Activated naive CD4-positive, alpha-beta T cell (primary cell): ENCODE data around the gene MPV17L2.
"Not testable (repeated sequence)": the region's sequence is repeated elsewhere in the genome, so short reads cannot be mapped to it uniquely, and the experiment has no call there.

Experiments
- DNase-seq, 4 experiments: peaks; one replicate each; lab custom pipeline; 2025; lab: John Stamatoyannopoulos, UW

Gene MPV17L2

GRCh38 chr19:18191640-18192062 is 1.4 kb upstream of the MPV17L2 start:
- no peak for DNase-seq

GRCh38 chr19:18193388-18194180 is 566 bp downstream of the MPV17L2 start:
- no peak for DNase-seq

GRCh38 chr19:18194181-18194530 is 1.1 kb downstream of the MPV17L2 start:
- no peak for DNase-seq

- DNase-seq: peak in 1 of 4 experiments; percentile 30
Observed at GRCh38 chr19:18194554-18195238, 1.7 kb downstream of the MPV17L2 start.

GRCh38 chr19:18196511-18196845 is 3.5 kb downstream of the MPV17L2 start:
- no peak for DNase-seq

- no peak for DNase-seq
Observed at GRCh38 chr19:18197306-18197705, 4.3 kb downstream of the MPV17L2 start.

GRCh38 chr19:18197941-18198340 is 4.9 kb downstream of the MPV17L2 start:
- no peak for DNase-seq

- no peak for DNase-seq
Observed at GRCh38 chr19:18198374-18198773, 5.4 kb downstream of the MPV17L2 start.

- no peak for DNase-seq
Observed at GRCh38 chr19:18202397-18202777, 9.4 kb downstream of the MPV17L2 start.

GRCh38 chr19:18202778-18203407 is 9.9 kb downstream of the MPV17L2 start:
- DNase-seq: no peak

- peak in 1 of 4 experiments; percentile 60 for DNase-seq
Observed at GRCh38 chr19:18203408-18203862, 10.4 kb downstream of the MPV17L2 start.

GRCh38 chr19:18203863-18204393 is 10.9 kb downstream of the MPV17L2 start, which contains the start of gene RAB3A:
TSS of gene RAB3A (minus strand) at chr19:18204042. CDS start at chr19:18202740, 1,302 bp downstream.
- peak; percentile 91 to 99 (median 98) for DNase-seq

- DNase-seq: peak in 2 of 4 experiments; percentile 41 to 56
Observed at GRCh38 chr19:18204394-18205199, 11.6 kb downstream of the MPV17L2 start.

GRCh38 chr19:18205200-18205892 is 12.3 kb downstream of the MPV17L2 start:
- peak in 3 of 4 experiments; percentile 11 to 49 (median 28) for DNase-seq

- no peak for DNase-seq
Observed at GRCh38 chr19:18206018-18206417, 13.0 kb downstream of the MPV17L2 start.

GRCh38 chr19:18208098-18208951 is 15.3 kb downstream of the MPV17L2 start:
- DNase-seq: peak; percentile 17 to 56 (median 28)

- not testable (repeated sequence) for DNase-seq
Observed at GRCh38 chr19:18209912-18210311, 16.9 kb downstream of the MPV17L2 start.

- DNase-seq: no peak
Observed at GRCh38 chr19:18211683-18212082, 18.7 kb downstream of the MPV17L2 start.

- no peak for DNase-seq
Observed at GRCh38 chr19:18214779-18215433, 21.9 kb downstream of the MPV17L2 start.
